ENCODE results near the gene PRMT7.

The PRMT7 gene

DNA sequence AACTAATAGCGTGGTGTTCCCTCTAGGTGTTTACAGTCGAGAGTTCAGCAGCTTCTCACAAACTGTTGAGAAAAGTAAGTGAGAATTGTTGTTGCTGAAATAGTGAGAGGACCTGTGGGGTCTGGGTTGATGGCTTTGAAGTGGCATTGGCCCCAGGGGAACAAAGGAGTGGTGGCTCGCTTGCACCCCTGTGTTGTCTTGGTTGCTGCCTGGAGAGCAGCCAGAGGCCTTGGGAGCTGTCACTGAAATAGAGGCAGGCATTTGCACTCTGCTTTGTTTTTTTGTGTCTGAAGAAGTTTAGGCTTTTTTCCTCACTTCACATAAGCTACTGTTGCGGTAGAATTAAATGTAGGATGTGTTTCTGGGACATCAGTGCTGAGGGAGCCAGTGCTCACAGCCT is 36.8 kb downstream of the PRMT7 start:
- ChIA-PET POLR2A (no interaction called here), CTCF (no interaction called here)
- TF ChIP-seq, protein P1, sequence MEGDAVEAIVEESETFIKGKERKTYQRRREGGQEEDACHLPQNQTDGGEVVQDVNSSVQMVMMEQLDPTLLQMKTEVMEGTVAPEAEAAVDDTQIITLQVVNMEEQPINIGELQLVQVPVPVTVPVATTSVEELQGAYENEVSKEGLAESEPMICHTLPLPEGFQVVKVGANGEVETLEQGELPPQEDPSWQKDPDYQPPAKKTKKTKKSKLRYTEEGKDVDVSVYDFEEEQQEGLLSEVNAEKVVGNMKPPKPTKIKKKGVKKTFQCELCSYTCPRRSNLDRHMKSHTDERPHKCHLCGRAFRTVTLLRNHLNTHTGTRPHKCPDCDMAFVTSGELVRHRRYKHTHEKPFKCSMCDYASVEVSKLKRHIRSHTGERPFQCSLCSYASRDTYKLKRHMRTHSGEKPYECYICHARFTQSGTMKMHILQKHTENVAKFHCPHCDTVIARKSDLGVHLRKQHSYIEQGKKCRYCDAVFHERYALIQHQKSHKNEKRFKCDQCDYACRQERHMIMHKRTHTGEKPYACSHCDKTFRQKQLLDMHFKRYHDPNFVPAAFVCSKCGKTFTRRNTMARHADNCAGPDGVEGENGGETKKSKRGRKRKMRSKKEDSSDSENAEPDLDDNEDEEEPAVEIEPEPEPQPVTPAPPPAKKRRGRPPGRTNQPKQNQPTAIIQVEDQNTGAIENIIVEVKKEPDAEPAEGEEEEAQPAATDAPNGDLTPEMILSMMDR (IDR thresholded peaks at IDR 0.05; ENCODE audit: control extremely low read depth, extremely low read depth, low read depth, missing control alignments): no peak
- no peak for DNase-seq (ENCODE audit: extremely low spot score)

DNA sequence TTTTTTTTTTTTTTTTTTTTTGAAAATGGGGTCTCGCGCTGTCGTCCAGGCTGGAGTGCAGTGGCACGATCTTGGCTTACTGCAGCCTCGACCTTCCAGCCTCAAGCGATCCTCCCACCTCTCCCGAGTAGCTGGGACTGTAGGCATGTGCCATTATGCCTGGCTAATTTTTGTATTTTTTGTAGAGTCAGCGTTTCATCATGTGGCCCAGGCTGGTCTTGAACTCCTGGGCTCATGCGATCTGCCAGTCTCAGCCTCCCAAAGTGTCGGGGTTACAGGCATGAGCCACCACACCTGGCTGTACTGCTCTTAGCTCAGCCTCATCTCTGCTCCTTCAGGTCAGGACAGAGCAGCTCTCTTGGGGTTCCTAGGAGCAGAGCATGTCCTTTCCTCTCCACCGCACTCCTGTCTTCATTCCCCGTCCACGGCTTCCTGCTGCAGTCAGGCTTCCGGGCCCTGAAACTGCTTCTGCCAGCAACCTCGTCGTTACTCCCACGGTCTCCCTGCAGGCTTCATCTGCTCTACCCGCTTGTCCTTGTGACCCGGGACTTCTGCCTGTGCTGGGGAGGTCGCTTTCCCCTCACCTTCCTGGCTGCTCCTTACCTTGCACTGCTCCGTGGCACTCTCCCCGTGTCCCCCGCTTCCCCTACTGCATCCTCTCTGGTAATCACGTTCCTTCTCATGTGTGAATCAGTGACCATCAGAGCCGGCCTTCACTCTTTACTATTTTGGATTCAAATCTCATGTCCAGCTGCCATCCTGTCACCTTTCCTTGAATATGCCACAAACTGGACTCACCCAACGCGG is 38.0 kb downstream of the PRMT7 start:
- DNase-seq (ENCODE audit: extremely low spot score): no peak
- CTCF ChIA-PET: interaction anchor here (1.1 to 3.3 kb wide), 3 partner anchors 20 to 161 kb away, joined by 3 to 10 read pairs (median 3); no protein-coding TSS in a partner anchor

DNA sequence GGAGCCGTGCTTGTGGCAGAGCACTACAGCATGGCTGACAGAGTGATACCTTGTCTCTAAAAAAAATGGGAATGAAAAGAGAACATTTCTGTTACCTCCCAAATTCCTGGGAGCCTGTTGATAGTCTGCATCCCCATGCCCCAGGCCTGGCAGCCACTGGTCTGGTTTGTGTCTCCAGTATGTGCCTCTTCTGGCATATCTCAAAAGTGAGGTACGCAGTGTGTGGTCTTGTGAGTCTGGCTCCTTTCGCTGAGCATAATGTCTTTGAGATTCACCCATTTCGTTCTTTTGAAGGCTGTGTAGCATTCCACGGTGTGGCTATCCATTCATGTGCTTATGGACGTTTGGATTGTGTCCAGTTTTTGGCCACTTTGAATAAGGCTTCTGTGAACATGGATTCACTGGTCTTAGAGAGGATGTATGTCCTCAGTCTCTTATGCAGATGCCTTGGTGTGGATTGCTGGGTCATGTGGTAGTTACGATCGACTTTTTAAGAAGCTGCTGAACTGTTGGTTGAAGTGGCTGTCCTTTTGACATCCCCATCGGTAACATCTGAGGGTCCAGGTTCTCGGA is 39.1 kb downstream of the PRMT7 start:
- TF ChIP-seq, protein P1 (IDR thresholded peaks at IDR 0.05; ENCODE audit: control extremely low read depth, extremely low read depth, low read depth, missing control alignments): no peak
- CTCF ChIA-PET: interaction anchor here (1.4 to 3.3 kb wide), 2 partner anchors 21 to 160 kb away, joined by 3 to 10 read pairs; no protein-coding TSS in a partner anchor
- DNase-seq (ENCODE audit: extremely low spot score): no peak
- POLR2A ChIA-PET: no interaction called here

More for the DNA sequence above, 38.0 kb downstream of the PRMT7 start:
- TF ChIP-seq, protein P1 (IDR thresholded peaks at IDR 0.05; ENCODE audit: control extremely low read depth, extremely low read depth, low read depth, missing control alignments): no peak
- POLR2A ChIA-PET: interaction anchor here (0.5 to 0.6 kb wide), 2 partner anchors 24 to 110 kb away, joined by 3 to 4 read pairs; no protein-coding TSS in a partner anchor

DNA sequence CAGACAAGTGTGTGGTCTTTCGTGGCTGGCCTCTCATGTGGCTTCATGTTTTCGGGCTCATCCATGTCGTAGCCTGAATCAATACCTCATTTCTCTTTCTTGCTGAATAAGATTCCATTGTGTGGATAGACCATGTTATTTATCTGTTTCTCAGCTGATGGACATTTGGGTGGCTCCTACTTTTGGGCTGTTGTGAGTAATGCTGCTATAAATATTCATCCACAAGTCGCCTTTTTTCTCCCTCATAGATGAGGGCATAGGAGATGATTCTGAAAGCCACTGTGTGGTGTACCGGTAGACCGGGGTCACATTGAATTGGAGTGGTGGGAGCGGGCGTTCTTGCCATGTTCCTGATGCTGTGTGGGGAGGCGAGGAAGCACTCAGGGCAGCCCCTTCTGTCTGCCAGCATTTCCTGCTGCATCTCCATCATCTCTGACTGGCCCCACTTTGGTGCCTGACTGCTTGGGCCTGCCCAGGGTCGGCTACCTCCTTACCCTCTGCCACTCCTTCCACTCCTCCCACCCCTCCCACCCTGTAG is 40.1 kb downstream of the PRMT7 start:
- TF ChIP-seq, protein P1 (IDR thresholded peaks at IDR 0.05; ENCODE audit: control extremely low read depth, extremely low read depth, low read depth, missing control alignments): no peak
- no peak for DNase-seq (ENCODE audit: extremely low spot score)
- CTCF ChIA-PET: interaction anchor here (3.3 kb wide), 1 partner anchor 22 kb away, joined by 10 read pairs; no protein-coding TSS in a partner anchor
- POLR2A ChIA-PET: no interaction called here

DNA sequence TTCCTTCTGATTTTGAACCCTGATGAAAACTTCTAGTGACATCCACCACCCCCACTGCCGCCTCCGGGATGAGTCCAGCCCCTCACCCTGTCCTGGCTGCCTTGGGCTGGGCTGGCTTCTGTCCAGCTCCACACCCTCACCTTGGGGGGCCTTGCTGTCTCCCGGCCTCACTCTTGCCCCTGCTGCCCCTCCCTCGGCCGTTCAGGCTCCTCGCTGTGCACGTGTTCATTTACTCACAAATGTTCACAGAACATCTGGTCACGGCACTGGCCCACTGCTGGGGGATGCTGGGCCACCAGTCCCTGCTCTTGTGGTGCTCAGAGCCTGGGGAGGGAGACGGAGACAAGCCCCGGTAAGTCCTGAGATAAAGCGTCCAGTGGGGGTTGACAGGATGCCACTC is 40.6 kb downstream of the PRMT7 start:
- no peak for DNase-seq (ENCODE audit: extremely low spot score)
- TF ChIP-seq, protein P1 (IDR thresholded peaks at IDR 0.05; ENCODE audit: control extremely low read depth, extremely low read depth, low read depth, missing control alignments): no peak
- CTCF ChIA-PET: interaction anchor here (3.3 kb wide), 1 partner anchor 23 kb away, joined by 10 read pairs; no protein-coding TSS in a partner anchor
- POLR2A ChIA-PET: no interaction called here

DNA sequence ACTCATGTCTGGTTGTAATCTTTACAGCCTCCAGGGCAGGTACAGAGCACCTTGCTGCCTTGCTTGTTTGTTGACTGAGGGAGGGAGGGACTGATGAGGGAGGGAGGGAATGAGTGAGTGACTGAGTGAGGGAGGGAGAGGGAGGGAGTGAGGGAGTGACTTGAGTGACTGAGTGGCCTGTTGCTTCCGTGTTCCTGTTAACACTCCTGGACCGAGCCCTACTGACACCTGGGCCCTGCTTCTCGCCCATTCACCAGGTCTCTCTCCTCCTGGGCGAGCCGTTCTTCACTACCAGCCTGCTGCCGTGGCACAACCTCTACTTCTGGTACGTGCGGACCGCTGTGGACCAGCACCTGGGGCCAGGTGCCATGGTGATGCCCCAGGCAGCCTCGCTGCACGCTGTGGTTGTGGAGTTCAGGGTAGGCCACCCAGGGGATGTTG is 41.2 kb downstream of the PRMT7 start:
- CTCF ChIA-PET: interaction anchor here (0.6 to 6.4 kb wide), 3 partner anchors 9 to 45 kb away, joined by 3 to 64 read pairs (median 4); no protein-coding TSS in a partner anchor
- no peak for DNase-seq (ENCODE audit: extremely low spot score)
- POLR2A ChIA-PET: no interaction called here
- TF ChIP-seq, protein P1 (IDR thresholded peaks at IDR 0.05; ENCODE audit: control extremely low read depth, extremely low read depth, low read depth, missing control alignments): no peak

Measured in GM10248 (cell line).